HepG2 (cell line): ENCODE data around the gene FAM53C.

Experiments
- DNMT1 ChIP-seq: sonication (generic); formaldehyde crosslinking; IDR thresholded peaks from 2 replicates; pipeline ENCODE4 v1.5.1; 2020; ENCODE audit warnings: mild to moderate bottlenecking, missing genetic modification reagents
- FOXK2 ChIP-seq: fragments of 450-650 bp; IDR thresholded peaks from 2 replicates; pipeline ENCODE4 v1.6.1; 2016
- HMGA1 ChIP-seq: sonication (generic); formaldehyde crosslinking; conservative IDR thresholded peaks from 2 replicates; pipeline ENCODE4 v1.4.0; 2020; ENCODE audit warnings: missing genetic modification reagents
- ZKSCAN1 ChIP-seq: fragments of 150-350 bp; IDR thresholded peaks from 2 replicates; pipeline ENCODE4 v1.6.1; 2014; ENCODE audit warnings: low read length
- ZNF607 ChIP-seq: sonication (generic); formaldehyde crosslinking; IDR thresholded peaks from 2 replicates; pipeline ENCODE4 v1.5.1; 2020; ENCODE audit warnings: missing genetic modification reagents, mild to moderate bottlenecking, borderline replicate concordance
- ZNF792 ChIP-seq: IDR thresholded peaks from 2 replicates; pipeline ENCODE4 v1.6.1; 2016

DNA sequence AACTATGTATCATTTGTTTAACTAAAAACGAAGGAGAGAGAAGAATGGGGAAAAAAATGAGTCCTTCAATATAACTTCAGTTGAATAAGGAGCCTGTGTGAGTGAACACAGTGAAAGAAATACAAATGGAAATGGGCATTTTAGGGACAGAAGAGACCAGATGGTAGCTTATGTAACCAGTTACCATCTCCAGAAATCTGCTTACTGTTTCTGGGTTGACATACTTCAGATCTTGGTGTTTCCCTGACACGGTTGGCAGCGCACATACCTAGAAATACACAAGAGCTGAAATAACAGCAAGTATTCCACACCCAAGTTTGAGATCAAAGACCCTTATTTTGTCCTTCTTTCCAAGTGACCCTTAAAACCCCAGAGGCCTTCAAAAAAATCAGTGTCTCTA, 48.8 kb upstream of the FAM53C start:
- TF ChIP-seq FOXK2 (no peak), DNMT1 (CRISPR knock-in tag) (no peak), HMGA1 (no peak), ZNF607 (CRISPR knock-in tag) (no peak), ZNF792 (CRISPR knock-in tag) (no peak), ZKSCAN1 (no peak)
